ENCODE data around the gene PCGF3. TPM values are rescaled to one million over a fixed set of nuclear protein-coding genes. Genes with fewer than 3 reads are reported as not detected.
"Not testable (repeated sequence)": the region's sequence is repeated elsewhere in the genome, so short reads cannot be mapped to it uniquely, and the experiment has no call there.

Gene PCGF3
- total and polyA plus RNA-seq, 7 experiments from 2014 or later: 3.8 to 66.8 (median 36.2) TPM

- intact Hi-C loops (cut with micrococcal nuclease): loop anchor here in 1 of 2 donors (10.0 kb wide), 1 partner anchor 503 kb away; no protein-coding TSS in a partner anchor
- no peak overlapping the region for H3K4me3 ChIP-seq (ENCODE audit: low read length)
- POLR2A ChIA-PET: no interaction called here
- ATAC-seq: no peak
- DNase-seq: no peak
- no peaks in the 10 kb centered on the region for H3K27me3 Mint-ChIP-seq
- no peak overlapping the region for H3K4me3 Mint-ChIP-seq
- no peaks in the 10 kb centered on the region for H3K27me3 ChIP-seq (ENCODE audit: control insufficient read depth in 2 of 2, insufficient read depth in 2 of 2, low read length in 2 of 2)
- peak overlapping the region in 3 of 9 donors; percentile 14 to 71 (median 19) for H3K27ac Mint-ChIP-seq
- CTCF ChIA-PET: no interaction called here
- H3K9me3 Mint-ChIP-seq: no peaks in the 10 kb centered on the region
- no peaks in the 10 kb centered on the region for H3K4me1 ChIP-seq (ENCODE audit: control insufficient read depth in 2 of 2, insufficient read depth in 2 of 2, low read length in 2 of 2)
- H3K4me1 Mint-ChIP-seq: peaks cover 0 to 11% (median 5%) of the 10 kb centered on the region in 7 donors
- H3K36me3 ChIP-seq (ENCODE audit: control insufficient read depth in 2 of 3, insufficient read depth in 3 of 3, low read length in 3 of 3): peaks cover 0 to 24% (median 0%) of the 10 kb centered on the region in 3 experiments
- H3K36me3 Mint-ChIP-seq: peaks cover 0 to 26% (median 11%) of the 10 kb centered on the region in 5 donors
- H3K9me3 ChIP-seq (ENCODE audit: control insufficient read depth in 2 of 3, low read length in 3 of 3): no peaks in the 10 kb centered on the region
- no peak overlapping the region for H3K27ac ChIP-seq (ENCODE audit: low read depth, low read length)
Measured at GRCh38 chr4:747546-748170, 42.0 kb downstream of the PCGF3 start.

GRCh38 chr4:748461-748860, 42.8 kb downstream of the PCGF3 start:
- Mint-ChIP-seq H3K27ac (no peak overlapping the region), H3K4me3 (no peak overlapping the region)
- DNase-seq: no peak

GRCh38 chr4:749698-750666, 44.4 kb downstream of the PCGF3 start:
- Histone ChIP-seq H3K4me3 (ENCODE audit: low read length) (no peak overlapping the region), H3K9me3 (ENCODE audit: control insufficient read depth in 2 of 3, low read length in 3 of 3) (no peaks in the 10 kb centered on the region), H3K4me1 (ENCODE audit: control insufficient read depth in 2 of 2, insufficient read depth in 2 of 2, low read length in 2 of 2) (no peaks in the 10 kb centered on the region), H3K27me3 (ENCODE audit: control insufficient read depth in 2 of 2, insufficient read depth in 2 of 2, low read length in 2 of 2) (no peaks in the 10 kb centered on the region), H3K36me3 (ENCODE audit: control insufficient read depth in 2 of 3, insufficient read depth in 3 of 3, low read length in 3 of 3) (peaks cover 0 to 26% (median 0%) of the 10 kb centered on the region in 3 experiments), H3K27ac (ENCODE audit: low read depth, low read length) (no peak overlapping the region)
- DNase-seq (no peak), ATAC-seq (no peak)
- Mint-ChIP-seq H3K27me3 (no peaks in the 10 kb centered on the region), H3K36me3 (peaks cover 0 to 27% (median 8%) of the 10 kb centered on the region in 5 donors), H3K9me3 (no peaks in the 10 kb centered on the region), H3K4me3 (no peak overlapping the region), H3K4me1 (peaks cover 0 to 9% (median 5%) of the 10 kb centered on the region in 7 donors), H3K27ac (peak overlapping the region in 3 of 9 donors; percentile 19 to 63 (median 33))
- intact Hi-C loops (cut with micrococcal nuclease): loop anchor here in 1 of 2 donors (10.0 kb wide), 1 partner anchor 505 kb away; no protein-coding TSS in a partner anchor
- ChIA-PET POLR2A (interaction anchor here (0.6 kb wide), 1 partner anchor 17 kb away, joined by 3 read pairs; no protein-coding TSS in a partner anchor), CTCF (no interaction called here)

More at GRCh38 chr4:748461-748860, 42.8 kb downstream of the PCGF3 start:
- Mint-ChIP-seq H3K36me3 (peaks cover 0 to 23% (median 11%) of the 10 kb centered on the region in 5 donors), H3K4me1 (peaks cover 0 to 11% (median 5%) of the 10 kb centered on the region in 7 donors), H3K9me3 (no peaks in the 10 kb centered on the region), H3K27me3 (no peaks in the 10 kb centered on the region)
- intact Hi-C loops (cut with micrococcal nuclease): loop anchor here in 1 of 2 donors (10.0 kb wide), 1 partner anchor 504 kb away; no protein-coding TSS in a partner anchor
- CTCF ChIA-PET: no interaction called here
- Histone ChIP-seq H3K27ac (ENCODE audit: low read depth, low read length) (no peak overlapping the region), H3K27me3 (ENCODE audit: control insufficient read depth in 2 of 2, insufficient read depth in 2 of 2, low read length in 2 of 2) (no peaks in the 10 kb centered on the region), H3K4me1 (ENCODE audit: control insufficient read depth in 2 of 2, insufficient read depth in 2 of 2, low read length in 2 of 2) (no peaks in the 10 kb centered on the region), H3K9me3 (ENCODE audit: control insufficient read depth in 2 of 3, low read length in 3 of 3) (no peaks in the 10 kb centered on the region), H3K4me3 (ENCODE audit: low read length) (no peak overlapping the region), H3K36me3 (ENCODE audit: control insufficient read depth in 2 of 3, insufficient read depth in 3 of 3, low read length in 3 of 3) (peaks cover 0 to 30% (median 0%) of the 10 kb centered on the region in 3 experiments)
- POLR2A ChIA-PET: no interaction called here
- ATAC-seq: no peak

- Mint-ChIP-seq H3K27me3 (no peaks in the 10 kb centered on the region), H3K4me1 (peaks cover 0 to 12% (median 8%) of the 10 kb centered on the region in 7 donors), H3K36me3 (peaks cover 0 to 34% (median 9%) of the 10 kb centered on the region in 5 donors), H3K9me3 (no peaks in the 10 kb centered on the region), H3K4me3 (no peak overlapping the region), H3K27ac (no peak overlapping the region)
- H3K4me3 ChIP-seq (ENCODE audit: low read length): no peak overlapping the region
- H3K9me3 ChIP-seq (ENCODE audit: control insufficient read depth in 2 of 3, low read length in 3 of 3): no peaks in the 10 kb centered on the region
- peaks cover 0 to 26% (median 0%) of the 10 kb centered on the region in 3 experiments for H3K36me3 ChIP-seq (ENCODE audit: control insufficient read depth in 2 of 3, insufficient read depth in 3 of 3, low read length in 3 of 3)
- no peaks in the 10 kb centered on the region for H3K4me1 ChIP-seq (ENCODE audit: control insufficient read depth in 2 of 2, insufficient read depth in 2 of 2, low read length in 2 of 2)
- H3K27ac ChIP-seq (ENCODE audit: low read depth, low read length): no peak overlapping the region
- POLR2A ChIA-PET: no interaction called here
- ATAC-seq: no peak
- intact Hi-C loops (cut with micrococcal nuclease): no loop called here
- no peaks in the 10 kb centered on the region for H3K27me3 ChIP-seq (ENCODE audit: control insufficient read depth in 2 of 2, insufficient read depth in 2 of 2, low read length in 2 of 2)
- CTCF ChIA-PET: interaction anchor here (1.1 kb wide), 1 partner anchor 11 kb away, joined by 4 read pairs; no protein-coding TSS in a partner anchor
- DNase-seq: no peak
Measured at GRCh38 chr4:751676-752075, 46.0 kb downstream of the PCGF3 start.

GRCh38 chr4:752196-752861, 46.7 kb downstream of the PCGF3 start:
- Histone ChIP-seq H3K27me3 (ENCODE audit: control insufficient read depth in 2 of 2, insufficient read depth in 2 of 2, low read length in 2 of 2) (no peaks in the 10 kb centered on the region), H3K4me3 (ENCODE audit: low read length) (no peak overlapping the region), H3K9me3 (ENCODE audit: control insufficient read depth in 2 of 3, low read length in 3 of 3) (no peaks in the 10 kb centered on the region), H3K36me3 (ENCODE audit: control insufficient read depth in 2 of 3, insufficient read depth in 3 of 3, low read length in 3 of 3) (peaks cover 0 to 26% (median 0%) of the 10 kb centered on the region in 3 experiments), H3K27ac (ENCODE audit: low read depth, low read length) (no peak overlapping the region), H3K4me1 (ENCODE audit: control insufficient read depth in 2 of 2, insufficient read depth in 2 of 2, low read length in 2 of 2) (no peaks in the 10 kb centered on the region)
- H3K9me3 Mint-ChIP-seq: no peaks in the 10 kb centered on the region
- H3K4me3 Mint-ChIP-seq: no peak overlapping the region
- CTCF ChIA-PET: interaction anchor here (0.5 kb wide), 1 partner anchor 640 kb away, joined by 3 read pairs; no protein-coding TSS in a partner anchor
- peak overlapping the region in 1 of 9 donors; percentile 62 for H3K27ac Mint-ChIP-seq
- DNase-seq: no peak
- peaks cover 0 to 35% (median 9%) of the 10 kb centered on the region in 5 donors for H3K36me3 Mint-ChIP-seq
- POLR2A ChIA-PET: no interaction called here
- no peak for ATAC-seq
- H3K27me3 Mint-ChIP-seq: no peaks in the 10 kb centered on the region
- intact Hi-C loops (cut with micrococcal nuclease): no loop called here
- peaks cover 0 to 12% (median 8%) of the 10 kb centered on the region in 7 donors for H3K4me1 Mint-ChIP-seq

GRCh38 chr4:753186-753585, 47.6 kb downstream of the PCGF3 start:
- CTCF ChIA-PET: not testable (repeated sequence)

More at GRCh38 chr4:753186-753585, 47.6 kb downstream of the PCGF3 start:
- H3K4me1 ChIP-seq (ENCODE audit: control insufficient read depth in 2 of 2, insufficient read depth in 2 of 2, low read length in 2 of 2); H3K4me3 Mint-ChIP-seq; H3K27ac ChIP-seq (ENCODE audit: low read depth, low read length); intact Hi-C loops (cut with micrococcal nuclease); H3K9me3 ChIP-seq (ENCODE audit: control insufficient read depth in 2 of 3, low read length in 3 of 3); H3K27me3 Mint-ChIP-seq; H3K4me3 ChIP-seq (ENCODE audit: low read length); DNase-seq; ATAC-seq; H3K9me3 Mint-ChIP-seq; H3K27ac Mint-ChIP-seq; H3K27me3 ChIP-seq (ENCODE audit: control insufficient read depth in 2 of 2, insufficient read depth in 2 of 2, low read length in 2 of 2): not testable (repeated sequence)
- H3K36me3 Mint-ChIP-seq: peaks cover 0 to 30% (median 9%) of the 10 kb centered on the region in 5 donors
- POLR2A ChIA-PET: interaction anchor here (0.6 kb wide), 1 partner anchor 384 kb away, joined by 3 read pairs; no protein-coding TSS in a partner anchor
- H3K36me3 ChIP-seq (ENCODE audit: control insufficient read depth in 2 of 3, insufficient read depth in 3 of 3, low read length in 3 of 3): peaks cover 0 to 21% (median 0%) of the 10 kb centered on the region in 3 experiments
- H3K4me1 Mint-ChIP-seq: peaks cover 0 to 12% (median 5%) of the 10 kb centered on the region in 7 donors

All from naive thymus-derived CD4-positive, alpha-beta T cell (primary cell).